ENCODE results near the gene TMEM116. TPM values are rescaled to one million over a fixed set of nuclear protein-coding genes. Genes with fewer than 3 reads are reported as not detected.

Gene TMEM116
- total RNA-seq = 10 to 100 TPM; 25.7 to 63.6 (median 44.3) TPM
- 10 to 100 TPM; 19.6 to 26.3 TPM for polyA plus RNA-seq
- long read RNA-seq, donor 1, partial matches to known transcripts = 5 of 35 reads
- long read RNA-seq, donor 1, other reads (novel, unspliced or antisense) = 28 of 35 reads
- long read RNA-seq, donor 2, partial matches to known transcripts = 12 of 72 reads
- long read RNA-seq, donor 2, other reads (novel, unspliced or antisense) = 58 of 72 reads
- long read RNA-seq, donor 3, partial matches to known transcripts = 2 of 9 reads
- long read RNA-seq, donor 3, other reads (novel, unspliced or antisense) = 6 of 9 reads

DNA sequence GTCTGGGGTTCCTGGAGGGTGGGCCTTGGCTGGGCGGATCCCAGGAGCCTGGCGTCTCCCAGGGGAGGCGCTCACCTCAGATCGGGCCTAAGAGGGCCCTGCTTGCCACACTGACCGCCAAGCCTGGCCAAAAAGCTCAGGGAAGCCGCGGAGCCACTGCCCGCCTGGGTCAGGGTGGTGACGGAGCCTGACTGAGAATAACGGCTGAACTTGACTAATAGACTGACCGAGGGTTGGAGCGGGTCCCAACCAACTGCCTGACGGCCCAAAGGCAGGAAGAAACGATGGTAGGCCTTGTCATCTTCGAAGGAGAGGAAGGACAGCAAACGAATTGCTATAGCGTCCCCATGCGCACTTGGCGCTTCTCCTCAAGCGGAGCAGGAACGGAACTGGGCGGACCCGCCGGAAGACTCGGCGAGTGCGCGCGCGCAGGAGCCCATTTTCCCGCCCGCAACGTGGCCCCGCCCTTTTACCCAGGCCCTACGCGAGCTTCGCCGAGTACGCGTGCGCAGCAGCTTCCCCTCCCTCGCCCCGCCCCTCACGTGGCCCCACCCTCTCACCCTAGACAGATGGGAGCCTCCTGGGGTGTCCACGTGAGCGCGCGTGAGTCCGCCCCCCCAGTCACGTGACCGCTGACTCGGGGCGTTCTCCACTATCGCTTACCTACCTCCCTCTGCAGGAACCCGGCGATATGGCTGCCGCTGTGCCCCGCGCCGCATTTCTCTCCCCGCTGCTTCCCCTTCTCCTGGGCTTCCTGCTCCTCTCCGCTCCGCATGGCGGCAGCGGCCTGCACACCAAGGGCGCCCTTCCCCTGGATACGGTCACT is at the start of gene TMEM116, which contains the start of gene ERP29:
TMEM116 (minus strand) TSS at position 391 of the 826 bp plus-strand sequence. CDS start 7,895 bp downstream, outside the sequence.
ERP29 (plus strand) TSS at position 652 of the 826 bp plus-strand sequence; CDS start at position 692, 40 bp downstream.
- DNase-seq = peak; percentile 99 to 100 (median 100)
- TF ChIP-seq POLR2A (IDR thresholded peaks at IDR 0.05) = peak; percentile 76 to 86
- TF ChIP-seq, protein P1, sequence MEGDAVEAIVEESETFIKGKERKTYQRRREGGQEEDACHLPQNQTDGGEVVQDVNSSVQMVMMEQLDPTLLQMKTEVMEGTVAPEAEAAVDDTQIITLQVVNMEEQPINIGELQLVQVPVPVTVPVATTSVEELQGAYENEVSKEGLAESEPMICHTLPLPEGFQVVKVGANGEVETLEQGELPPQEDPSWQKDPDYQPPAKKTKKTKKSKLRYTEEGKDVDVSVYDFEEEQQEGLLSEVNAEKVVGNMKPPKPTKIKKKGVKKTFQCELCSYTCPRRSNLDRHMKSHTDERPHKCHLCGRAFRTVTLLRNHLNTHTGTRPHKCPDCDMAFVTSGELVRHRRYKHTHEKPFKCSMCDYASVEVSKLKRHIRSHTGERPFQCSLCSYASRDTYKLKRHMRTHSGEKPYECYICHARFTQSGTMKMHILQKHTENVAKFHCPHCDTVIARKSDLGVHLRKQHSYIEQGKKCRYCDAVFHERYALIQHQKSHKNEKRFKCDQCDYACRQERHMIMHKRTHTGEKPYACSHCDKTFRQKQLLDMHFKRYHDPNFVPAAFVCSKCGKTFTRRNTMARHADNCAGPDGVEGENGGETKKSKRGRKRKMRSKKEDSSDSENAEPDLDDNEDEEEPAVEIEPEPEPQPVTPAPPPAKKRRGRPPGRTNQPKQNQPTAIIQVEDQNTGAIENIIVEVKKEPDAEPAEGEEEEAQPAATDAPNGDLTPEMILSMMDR (IDR thresholded peaks at IDR 0.05) = peak; percentile 41 to 72 (median 56)
- peak; percentile 93 to 95 (median 94) for ATAC-seq
- Histone ChIP-seq H3K27me3 (no peaks in the 10 kb centered on the region), H3K36me3 (peaks cover 0 to 21% (median 10%) of the 10 kb centered on the region in 9 donors), H3K4me1 (peaks cover 0 to 43% (median 25%) of the 10 kb centered on the region in 12 donors), H3K4me3 (peak within 1 kb of the TSS; percentile 78 to 100 (median 92)), H3K9me3 (no peaks in the 10 kb centered on the region), H3K27ac (peak within 1 kb of the TSS; percentile 86 to 98 (median 95))
- 0 to 1% (median 0%) methylated on average over 30 to 67 of the region's 67 CpGs for WGBS, 4 donors
- intact Hi-C loops (cut with DNase I) = loop anchor here in 7 of 10 donors (2.0 to 10.0 kb wide), 5 partner anchors 61 to 170 kb away; partner anchors contain the start of genes MAPKAPK5 (in 1 of the 7) and TRAFD1 (in 1 of the 7)

DNA sequence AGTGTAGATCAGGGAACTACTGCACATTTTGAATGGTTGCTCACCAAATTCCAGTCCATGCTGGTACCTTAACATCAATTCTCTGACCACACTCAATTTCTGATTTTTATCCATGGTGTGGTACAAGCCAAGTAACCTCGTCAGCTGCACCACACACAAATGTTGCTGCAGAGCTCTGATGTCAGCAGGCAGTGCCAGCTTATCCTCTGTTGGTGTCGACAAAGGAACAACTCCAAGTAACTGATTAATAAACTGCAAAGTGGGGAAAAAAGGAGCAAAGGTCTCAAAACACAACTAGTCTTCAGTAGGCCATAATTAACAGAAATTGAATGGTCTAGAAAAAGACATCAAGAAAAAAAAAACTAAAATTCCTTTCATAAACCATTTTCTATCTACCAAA is 48.2 kb upstream of the TMEM116 start:
- intact Hi-C loops (cut with DNase I) = loop anchor here in 1 of 10 donors (10.0 kb wide), 1 partner anchor 184 kb away; no protein-coding TSS in a partner anchor
- H3K9me3 ChIP-seq = no peaks in the 10 kb centered on the region
- H3K36me3 ChIP-seq = peaks cover 0 to 100% (median 100%) of the 10 kb centered on the region in 9 donors
- peaks cover 0 to 4% (median 0%) of the 10 kb centered on the region in 12 donors for H3K4me1 ChIP-seq
- WGBS, 4 donors = 91 to 97% (median 93%) methylated on average over 2 of the region's 2 CpGs
- TF ChIP-seq POLR2A (IDR thresholded peaks at IDR 0.05) = no peak
- TF ChIP-seq, protein P1 (IDR thresholded peaks at IDR 0.05) = no peak
- H3K4me3 ChIP-seq = no peak overlapping the region
- no peaks in the 10 kb centered on the region for H3K27me3 ChIP-seq
- DNase-seq = no peak
- ATAC-seq = no peak
- no peak overlapping the region for H3K27ac ChIP-seq

DNA sequence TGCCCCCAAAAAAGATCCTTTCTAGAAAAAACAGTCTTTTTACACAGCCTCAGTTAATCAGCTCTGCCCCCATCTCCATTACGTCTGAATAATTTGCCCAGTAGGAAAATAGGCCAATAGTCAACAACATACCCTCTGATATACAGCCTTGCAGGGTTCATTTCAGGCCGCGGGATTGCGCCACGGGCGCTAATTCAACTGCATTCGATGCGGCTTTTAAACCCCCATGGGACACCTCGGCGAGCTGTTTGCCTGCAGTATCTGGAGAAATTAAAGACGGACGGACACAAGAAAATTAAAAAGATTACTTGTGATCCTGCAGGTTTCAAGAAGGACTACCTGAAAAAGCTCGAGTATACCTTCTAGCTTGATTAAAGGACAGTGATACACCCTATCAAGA is 36.4 kb upstream of the TMEM116 start:
- WGBS, 4 donors = 94 to 96% (median 95%) methylated on average over 13 of the region's 13 CpGs
- Histone ChIP-seq H3K9me3 (no peaks in the 10 kb centered on the region), H3K27ac (peak overlapping the region in 1 of 12 donors; percentile 81), H3K4me1 (peaks cover 0 to 9% (median 0%) of the 10 kb centered on the region in 12 donors), H3K4me3 (no peak overlapping the region), H3K36me3 (peaks cover 0 to 100% (median 99%) of the 10 kb centered on the region in 9 donors), H3K27me3 (no peaks in the 10 kb centered on the region)
- intact Hi-C loops (cut with DNase I) = loop anchor here in 2 of 10 donors (5.0 to 10.0 kb wide), 2 partner anchors 33 to 45 kb away; no protein-coding TSS in a partner anchor
- TF ChIP-seq, protein P1 (IDR thresholded peaks at IDR 0.05) = no peak
- TF ChIP-seq POLR2A (IDR thresholded peaks at IDR 0.05) = no peak
- ATAC-seq (no peak), DNase-seq (no peak)

Data from heart left ventricle (tissue), 16 donors.